ENCODE results near the gene FRMD1.

FRMD1 gene

GRCh38 chr6:168087436-168088160 is 8.6 kb upstream of the FRMD1 start:
- DNase-seq (ENCODE audit: extremely low read depth, low read depth) = no peak
- H3K4me3 ChIP-seq (replicated peaks; ENCODE audit: low read depth, low read length) = no peak overlapping the region
- no peak for TF ChIP-seq CTCF (IDR thresholded peaks at IDR 0.05; ENCODE audit: low read depth, low read length, missing control alignments)

GRCh38 chr6:168086616-168087015 is 7.6 kb upstream of the FRMD1 start:
- DNase-seq (ENCODE audit: extremely low read depth, low read depth) = no peak
- no peak overlapping the region for H3K4me3 ChIP-seq (replicated peaks; ENCODE audit: low read depth, low read length)
- no peak for TF ChIP-seq CTCF (IDR thresholded peaks at IDR 0.05; ENCODE audit: low read depth, low read length, missing control alignments)

- no peak overlapping the region for H3K4me3 ChIP-seq (replicated peaks; ENCODE audit: low read depth, low read length)
- TF ChIP-seq CTCF (IDR thresholded peaks at IDR 0.05; ENCODE audit: low read depth, low read length, missing control alignments) = no peak
- no peak for DNase-seq (ENCODE audit: extremely low read depth, low read depth)
Measured at GRCh38 chr6:168086066-168086465, 7.1 kb upstream of the FRMD1 start.

GRCh38 chr6:168084465-168085160 is 5.6 kb upstream of the FRMD1 start:
- TF ChIP-seq CTCF (IDR thresholded peaks at IDR 0.05; ENCODE audit: low read depth, low read length, missing control alignments) = no peak
- no peak overlapping the region for H3K4me3 ChIP-seq (replicated peaks; ENCODE audit: low read depth, low read length)

GRCh38 chr6:168083514-168083885 is 4.5 kb upstream of the FRMD1 start:
- no peak overlapping the region for H3K4me3 ChIP-seq (replicated peaks; ENCODE audit: low read depth, low read length)
- DNase-seq (ENCODE audit: extremely low read depth, low read depth) = no peak
- TF ChIP-seq CTCF (IDR thresholded peaks at IDR 0.05; ENCODE audit: low read depth, low read length, missing control alignments) = no peak

More at GRCh38 chr6:168084465-168085160, 5.6 kb upstream of the FRMD1 start:
- no peak for DNase-seq (ENCODE audit: extremely low read depth, low read depth)

- no peak for DNase-seq (ENCODE audit: extremely low read depth, low read depth)
- no peak for TF ChIP-seq CTCF (IDR thresholded peaks at IDR 0.05; ENCODE audit: low read depth, low read length, missing control alignments)
- no peak overlapping the region for H3K4me3 ChIP-seq (replicated peaks; ENCODE audit: low read depth, low read length)
Measured at GRCh38 chr6:168082860-168083513, 4.0 kb upstream of the FRMD1 start.

All from HFF-Myc (cell line).